HG02759 (cell line): ENCODE measurements around the gene TCF19.

Experiments
- ATAC-seq: cut with Tn5 transposase; IDR thresholded peaks from one replicate; pipeline ENCODE4 v1.9.1; 2021; ENCODE audit warnings: mild to moderate bottlenecking, moderate library complexity; ENCODE audit not compliant: unreplicated experiment

The TCF19 gene, protein sequence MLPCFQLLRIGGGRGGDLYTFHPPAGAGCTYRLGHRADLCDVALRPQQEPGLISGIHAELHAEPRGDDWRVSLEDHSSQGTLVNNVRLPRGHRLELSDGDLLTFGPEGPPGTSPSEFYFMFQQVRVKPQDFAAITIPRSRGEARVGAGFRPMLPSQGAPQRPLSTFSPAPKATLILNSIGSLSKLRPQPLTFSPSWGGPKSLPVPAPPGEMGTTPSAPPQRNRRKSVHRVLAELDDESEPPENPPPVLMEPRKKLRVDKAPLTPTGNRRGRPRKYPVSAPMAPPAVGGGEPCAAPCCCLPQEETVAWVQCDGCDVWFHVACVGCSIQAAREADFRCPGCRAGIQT

GRCh38 chr6:31158140-31158862 lies at the start of gene TCF19:
TCF19 (plus strand) TSS chr6:31158589; CDS start chr6:31159470, 881 bp downstream.
- peak; percentile 86 for ATAC-seq

DNA sequence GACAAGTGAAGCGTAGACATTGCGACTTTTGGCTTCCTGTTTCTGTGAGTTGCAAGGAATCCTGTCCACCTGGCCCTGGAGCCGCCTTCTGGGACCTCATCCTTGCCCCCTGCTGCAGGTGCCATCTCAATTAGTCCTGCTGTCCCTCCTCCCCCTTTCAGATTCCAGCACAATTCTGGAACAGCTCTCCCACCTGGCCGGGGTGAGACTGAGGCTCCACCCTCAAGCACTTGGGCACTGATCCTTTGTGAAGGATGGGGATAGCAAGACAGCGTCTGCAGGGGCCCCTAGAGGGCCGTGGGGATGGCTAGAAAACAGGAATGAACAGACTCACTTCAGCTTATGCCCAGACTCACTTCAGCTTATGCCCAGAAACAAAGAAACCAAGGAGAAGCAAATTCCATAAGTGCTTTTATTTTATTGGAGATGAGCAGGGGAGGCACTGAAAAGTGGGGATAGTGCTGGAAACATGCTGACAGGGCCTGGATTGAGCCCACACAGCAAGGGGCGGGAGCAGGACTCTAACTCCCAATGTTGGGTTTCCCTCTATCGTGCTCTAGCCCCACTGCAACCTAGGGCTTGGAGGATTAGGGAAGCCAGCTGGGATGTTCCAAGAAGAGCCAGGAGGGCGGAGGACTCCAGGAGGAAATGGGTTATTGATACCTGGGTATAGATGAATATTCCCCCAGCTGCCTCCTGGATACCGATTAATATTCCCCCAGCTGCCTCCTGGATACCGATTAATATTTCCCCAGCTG lies 47.4 kb upstream of the TCF19 start:
- no peak for ATAC-seq

- ATAC-seq, result no peak
Observed at GRCh38 chr6:31111712-31112111, 46.7 kb upstream of the TCF19 start.

GRCh38 chr6:31112478-31112877 lies 45.9 kb upstream of the TCF19 start, which contains the start of gene C6orf15:
C6orf15 (minus strand) TSS chr6:31112575; CDS start chr6:31112555, 20 bp downstream.
- no peak for ATAC-seq

DNA sequence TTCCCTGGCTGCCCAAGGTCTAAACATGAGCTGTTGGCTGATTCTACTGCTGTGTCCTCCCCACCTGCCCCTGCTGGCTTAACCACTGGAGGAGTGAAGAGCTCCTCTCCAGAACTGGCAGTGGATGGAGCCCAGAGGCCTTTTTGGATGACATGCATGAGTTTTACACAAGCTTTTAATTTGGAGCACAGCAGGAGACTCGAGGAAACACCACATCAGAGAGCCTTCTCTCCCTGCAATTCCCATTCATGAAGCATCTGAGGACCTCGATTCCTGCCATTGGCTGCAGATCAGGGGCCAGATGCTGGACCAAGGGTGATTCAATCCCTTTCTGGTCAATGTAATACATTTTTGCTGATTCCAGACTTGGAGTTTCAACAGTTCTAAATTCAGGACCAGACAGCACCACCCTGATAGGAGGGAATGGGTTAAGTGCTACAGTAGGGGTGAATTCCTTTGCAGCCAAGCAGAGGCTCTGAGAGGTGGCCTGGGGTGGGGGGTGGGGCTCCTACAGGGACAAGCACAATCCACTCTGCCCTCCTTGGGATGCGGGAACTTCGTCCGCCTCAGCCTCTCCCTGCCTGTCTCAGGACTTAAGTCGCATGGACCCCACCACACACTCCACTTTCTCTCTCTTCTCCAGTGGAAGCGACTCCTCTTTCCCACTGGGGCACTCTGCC lies 44.4 kb upstream of the TCF19 start:
- ATAC-seq, result no peak

DNA sequence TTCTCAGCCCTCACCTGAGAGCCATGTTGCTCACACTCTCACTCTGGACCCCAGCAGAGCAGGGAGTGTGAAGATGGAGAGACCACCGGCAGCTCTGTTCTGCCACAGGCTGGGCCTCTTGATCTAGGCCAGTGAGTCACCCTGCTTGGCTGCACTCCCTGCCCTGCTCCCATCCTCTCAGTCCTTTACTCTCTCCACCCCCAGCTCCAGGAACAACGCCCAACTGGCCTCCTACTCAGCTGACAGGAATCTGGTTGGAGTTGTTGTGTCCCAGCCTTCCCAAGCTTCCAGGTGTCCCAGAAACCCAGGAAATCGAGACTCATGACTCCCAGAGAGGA lies 43.9 kb upstream of the TCF19 start, which contains the start of gene PSORS1C1:
TSS of gene PSORS1C1 (plus strand) at position 260 of the 338 bp plus-strand sequence. CDS start 14,833 bp downstream, outside the sequence.
- ATAC-seq, result no peak

GRCh38 chr6:31114970-31115849 lies 43.2 kb upstream of the TCF19 start:
- ATAC-seq, result no peak

DNA sequence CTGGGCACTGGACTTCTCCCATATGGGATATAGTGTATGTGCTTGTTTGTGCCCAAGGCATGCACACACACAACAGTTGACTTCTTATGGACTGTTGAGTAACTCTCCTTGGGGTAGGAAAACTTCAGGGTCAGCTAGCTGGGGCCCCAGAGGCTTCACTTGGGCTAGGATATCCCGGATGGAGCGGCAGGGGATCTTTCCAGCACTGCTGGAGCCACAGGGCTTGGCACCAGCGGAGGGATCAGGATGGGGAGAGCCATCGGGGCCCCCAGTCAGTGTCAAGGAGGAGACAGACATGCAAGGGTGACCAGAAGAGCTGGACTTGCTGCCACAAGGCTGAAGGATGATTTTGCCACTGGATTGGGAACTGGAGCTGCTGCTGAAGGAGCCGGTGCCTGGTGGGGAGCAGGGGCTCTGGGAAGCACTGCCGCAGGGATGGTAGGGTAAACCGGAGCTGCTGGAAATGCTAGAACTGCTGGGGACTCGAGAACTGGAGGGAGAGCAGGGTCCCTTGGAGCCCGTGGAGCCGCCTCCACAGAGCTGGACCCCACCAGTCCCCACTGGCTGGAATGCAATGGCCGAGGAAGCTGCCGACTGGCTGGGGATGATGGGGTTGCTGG lies 42.3 kb upstream of the TCF19 start:
- no peak for ATAC-seq

DNA sequence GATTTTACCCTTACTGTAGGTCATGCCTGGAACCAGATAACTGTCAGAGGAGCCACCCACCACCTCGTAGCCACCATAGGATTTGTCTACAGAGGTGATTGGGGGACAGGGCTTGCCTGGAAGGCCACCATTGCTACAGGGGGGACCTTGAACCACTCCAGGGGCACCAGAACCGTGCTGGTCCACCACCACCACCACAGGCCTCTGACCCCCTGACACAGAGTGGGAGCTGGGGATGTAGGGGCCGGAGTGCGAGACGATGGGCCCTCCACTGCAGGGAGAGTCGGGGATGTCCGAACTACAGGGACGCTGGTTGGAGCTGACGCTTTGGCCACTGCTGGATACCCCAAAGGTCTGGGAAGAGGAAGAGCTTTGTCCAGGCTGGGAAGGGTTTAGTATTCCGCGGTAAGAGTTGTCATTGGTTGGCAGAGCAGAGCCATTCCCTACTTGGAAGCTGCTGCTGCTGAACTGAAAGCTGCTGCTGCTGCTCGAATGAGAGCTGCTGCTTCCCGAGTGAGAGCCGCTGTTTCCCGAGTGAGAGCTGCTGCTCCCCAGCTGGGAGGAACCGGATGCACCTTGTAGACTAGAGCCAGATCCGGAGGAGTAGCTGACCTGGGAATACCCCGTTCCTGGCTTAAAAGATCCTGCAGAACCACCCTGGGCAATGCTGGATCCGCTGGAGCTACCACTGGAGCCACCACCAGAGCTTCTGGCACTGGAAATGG lies 41.6 kb upstream of the TCF19 start:
- ATAC-seq, result no peak

GRCh38 chr6:31118178-31118577 lies 40.2 kb upstream of the TCF19 start:
- no peak for ATAC-seq

DNA sequence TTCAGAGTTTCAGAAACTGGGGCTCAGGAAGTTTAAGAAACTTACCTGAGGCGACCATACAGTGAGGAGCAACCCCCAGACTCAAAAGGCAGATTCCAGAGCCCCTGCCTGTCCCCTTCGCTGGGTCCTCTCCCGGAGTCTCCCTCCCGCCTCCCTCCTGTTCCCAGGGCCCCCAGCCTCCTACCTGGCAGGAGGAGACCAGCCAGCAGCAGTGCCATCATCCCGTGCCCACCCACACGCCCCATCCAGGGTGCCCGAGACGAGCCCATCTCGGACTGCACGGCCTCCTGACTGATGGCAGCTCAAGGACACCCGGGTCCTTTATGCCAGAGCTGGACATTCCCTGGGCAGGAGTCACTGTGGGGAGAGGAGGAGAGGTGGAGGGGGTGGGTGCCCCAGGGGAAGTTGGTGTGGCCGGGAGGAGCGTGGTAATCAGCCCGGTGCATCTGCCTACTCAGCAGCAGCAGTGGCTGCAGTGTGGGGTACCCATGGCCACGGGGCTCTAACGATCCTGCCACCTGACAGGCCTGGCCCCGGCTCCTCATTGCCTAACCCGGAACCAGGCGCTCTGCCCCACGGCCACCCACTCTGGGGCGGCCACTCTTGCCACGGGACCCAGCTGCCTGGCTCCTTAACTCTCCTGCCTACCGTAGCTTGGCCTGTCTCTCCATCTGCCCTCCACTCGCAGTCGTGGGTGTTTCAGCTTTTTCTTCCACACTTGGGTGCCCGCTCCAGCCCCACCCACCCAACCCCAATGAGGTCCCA lies 38.1 kb upstream of the TCF19 start, which contains the start of gene CDSN:
TSS of gene CDSN (minus strand) at position 296 of the 765 bp plus-strand sequence. CDS start at position 269, 27 bp downstream.
- no peak for ATAC-seq

DNA sequence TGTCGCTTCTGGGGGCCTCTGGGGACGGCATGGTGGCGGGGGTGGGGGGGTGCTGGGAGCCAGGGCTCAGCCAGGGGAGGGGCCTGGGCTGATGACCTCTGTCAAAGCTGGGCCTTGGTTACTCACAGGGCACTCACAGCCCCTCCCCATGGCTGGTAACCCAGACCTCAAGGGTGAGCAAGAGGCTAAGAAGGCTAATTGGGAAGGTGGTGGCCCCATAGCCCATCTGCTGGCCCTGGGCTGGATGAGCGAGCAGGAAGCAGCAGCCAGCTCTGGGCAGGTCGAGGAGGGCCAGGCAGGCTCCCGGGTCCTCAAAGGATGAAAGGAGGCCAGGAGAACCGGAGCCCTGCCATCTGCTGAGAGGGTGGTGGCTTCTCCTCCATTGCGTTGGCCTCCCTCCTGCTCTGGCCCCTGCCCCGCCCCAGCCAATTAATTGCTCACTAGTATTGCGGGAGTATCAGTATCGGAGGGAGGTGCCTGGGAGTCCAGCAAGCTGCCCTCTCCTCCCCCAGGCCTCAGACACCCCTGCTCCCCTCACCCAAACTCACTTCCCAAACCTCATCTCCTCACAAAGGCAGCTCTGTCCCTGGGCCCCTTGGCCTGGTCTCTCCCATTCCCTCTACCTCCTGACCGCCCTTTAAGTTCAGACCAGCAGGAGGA lies 37.1 kb upstream of the TCF19 start:
- ATAC-seq, result no peak

DNA sequence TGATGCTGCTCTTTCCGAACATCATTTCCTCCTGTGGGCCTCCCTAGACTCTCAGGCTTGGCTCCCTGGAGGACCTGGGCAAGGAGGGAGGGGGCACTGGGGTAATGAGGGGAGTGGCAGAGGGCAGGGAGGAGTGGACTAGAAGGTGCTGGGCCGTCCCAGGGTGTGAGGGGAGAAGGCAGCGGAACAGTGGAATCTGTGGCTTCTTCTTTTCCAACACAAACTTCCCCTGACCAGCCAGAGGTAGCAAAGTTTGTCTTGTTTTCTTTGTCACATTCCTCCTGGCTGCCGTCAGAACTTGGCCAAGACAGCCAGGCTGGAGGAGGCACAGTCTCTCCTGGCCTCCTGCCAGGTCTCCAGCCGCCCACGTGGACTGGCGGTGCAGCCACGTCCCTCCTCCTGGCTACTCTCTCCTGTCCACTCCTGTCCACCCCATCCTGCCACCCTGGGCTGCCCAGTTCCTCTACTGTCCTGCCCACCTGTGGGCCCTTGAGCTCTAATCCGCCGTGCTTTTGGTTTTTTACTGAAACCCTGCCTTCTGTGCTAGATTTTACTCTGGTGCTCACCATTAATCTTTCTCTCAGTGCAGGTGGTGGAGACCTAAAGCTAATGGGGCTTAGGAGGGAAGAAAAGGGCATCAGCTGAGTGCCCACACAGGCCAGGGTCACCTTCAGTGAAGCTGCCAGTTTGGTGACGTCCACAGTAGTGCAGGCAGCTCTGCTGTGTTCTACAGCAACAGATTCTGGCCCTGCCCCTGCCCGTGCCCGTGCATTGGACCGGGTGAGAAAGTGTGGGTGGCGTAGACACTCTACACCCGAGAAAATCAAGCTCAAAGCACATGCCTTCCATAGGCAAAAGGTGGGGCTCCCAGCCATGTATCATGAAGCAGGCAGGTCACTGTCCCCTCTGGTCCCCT lies 35.3 kb upstream of the TCF19 start:
- ATAC-seq, result no peak

GRCh38 chr6:31125162-31125561 lies 33.2 kb upstream of the TCF19 start:
- ATAC-seq, result no peak

DNA sequence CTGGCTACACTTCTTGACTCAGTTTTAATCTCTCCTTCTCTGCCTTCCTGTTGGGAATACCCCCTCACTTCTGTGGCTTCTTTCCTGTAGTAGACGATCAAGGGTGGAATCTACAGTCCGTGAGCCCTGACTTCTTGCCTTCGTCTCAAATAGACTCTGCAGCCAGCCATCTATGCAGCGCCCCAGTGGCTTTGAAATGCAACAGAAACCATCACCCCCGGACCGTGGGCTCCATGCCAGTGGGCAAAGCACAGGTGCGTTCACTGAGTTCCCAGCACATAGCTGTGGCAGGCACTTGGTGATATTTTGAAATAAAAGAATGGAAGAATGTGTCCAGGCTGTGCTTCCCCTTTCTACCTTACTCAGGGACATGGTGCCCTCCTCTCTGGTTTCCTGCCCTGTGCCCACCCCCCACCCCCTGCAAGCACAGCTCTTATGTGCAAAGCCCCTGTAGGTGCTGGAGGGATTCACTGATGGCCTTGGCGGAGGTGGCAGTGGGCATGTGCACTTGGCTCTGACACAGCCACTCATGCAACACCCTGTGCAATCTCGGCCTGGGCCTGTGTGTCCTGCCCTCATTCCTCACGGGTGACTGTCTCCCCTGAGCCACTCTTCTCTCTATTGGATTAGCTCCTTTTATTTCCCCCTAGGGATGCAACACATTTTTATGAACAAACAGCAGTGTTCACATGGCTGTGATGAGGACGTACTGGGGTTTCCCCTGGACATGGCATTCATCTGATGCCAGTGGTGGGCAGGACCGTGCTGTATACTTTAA lies 32.6 kb upstream of the TCF19 start:
- no peak for ATAC-seq
